RWPE2 (cell line): ENCODE measurements around the gene SSPN.

Source experiments
- ATAC-seq: fragments of 200-7000 bp; cut with Tn5 transposase; 3 replicates; pipeline ENCODE4 v1.9.1; 2021; ENCODE audit warnings: low read depth
- DNase-seq: peaks from one replicate; pipeline ENCODE4 v3.0.0-alpha.2; 2020; ENCODE audit warnings: low spot score
- H3K27ac ChIP-seq: fragments of 450-650 bp; 2 replicates; pipeline ENCODE4 v1.5.1; 2017; ENCODE audit warnings: mild to moderate bottlenecking; ENCODE audit not compliant: poor library complexity, severe bottlenecking
- H3K27me3 ChIP-seq: fragments of 250-450 bp; sonication (Bioruptor Pico); 2 replicates; pipeline ENCODE4 v1.5.1; 2021; ENCODE audit warnings: mild to moderate bottlenecking, moderate library complexity; ENCODE audit not compliant: insufficient read depth, poor library complexity, severe bottlenecking
- H3K36me3 ChIP-seq: fragments of 250-450 bp; sonication (Bioruptor Pico); 2 replicates; pipeline ENCODE4 v1.5.1; 2020; ENCODE audit warnings: low read depth, mild to moderate bottlenecking, moderate library complexity
- H3K4me1 ChIP-seq: fragments of 250-450 bp; sonication (Bioruptor Pico); 2 replicates; pipeline ENCODE4 v1.5.1; 2021; ENCODE audit warnings: mild to moderate bottlenecking, moderate library complexity; ENCODE audit not compliant: insufficient read depth, poor library complexity, severe bottlenecking
- H3K4me3 ChIP-seq: fragments of 250-450 bp; sonication (Bioruptor Pico); 2 replicates; pipeline ENCODE4 v1.5.1; 2021; ENCODE audit warnings: mild to moderate bottlenecking, moderate library complexity; ENCODE audit not compliant: severe bottlenecking
- H3K9me3 ChIP-seq: fragments of 250-450 bp; sonication (Bioruptor Pico); 2 replicates; pipeline ENCODE4 v1.5.1; 2021; ENCODE audit warnings: mild to moderate bottlenecking, moderate library complexity; ENCODE audit not compliant: severe bottlenecking
- TF ChIP-seq, protein P1 (sequence below): fragments of 450-650 bp; IDR thresholded peaks from one replicate; pipeline ENCODE4 v1.5.1; 2017; ENCODE audit warnings: mild to moderate bottlenecking, moderate library complexity; ENCODE audit not compliant: poor library complexity, severe bottlenecking

Gene SSPN

DNA sequence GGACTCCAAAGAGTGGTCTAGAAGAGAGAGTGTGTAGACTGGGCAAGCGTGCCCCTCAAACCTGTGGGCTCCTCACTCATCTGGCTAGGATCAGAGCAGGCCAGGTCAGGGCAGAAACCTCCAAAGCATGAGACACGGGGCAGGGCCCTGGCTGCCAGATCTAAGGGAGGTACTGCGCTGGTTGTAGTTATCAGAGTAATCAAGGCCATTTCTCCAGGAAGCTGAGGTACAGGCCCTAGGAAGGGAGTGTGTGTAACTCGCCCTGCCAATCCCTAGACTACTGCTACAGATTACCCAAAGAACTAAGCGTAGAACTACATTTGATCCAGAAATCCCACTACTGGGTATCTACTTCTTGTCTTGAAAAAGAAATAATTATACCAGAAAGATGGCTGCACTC is 84.5 kb downstream of the SSPN start:
- H3K27me3 ChIP-seq = no peaks in the 10 kb centered on the region
- no peaks in the 10 kb centered on the region for H3K36me3 ChIP-seq
- DNase-seq (no peak), ATAC-seq (no peak)
- no peak overlapping the region for H3K4me3 ChIP-seq
- peaks cover 5% of the 10 kb centered on the region for H3K4me1 ChIP-seq
- TF ChIP-seq, protein P1, sequence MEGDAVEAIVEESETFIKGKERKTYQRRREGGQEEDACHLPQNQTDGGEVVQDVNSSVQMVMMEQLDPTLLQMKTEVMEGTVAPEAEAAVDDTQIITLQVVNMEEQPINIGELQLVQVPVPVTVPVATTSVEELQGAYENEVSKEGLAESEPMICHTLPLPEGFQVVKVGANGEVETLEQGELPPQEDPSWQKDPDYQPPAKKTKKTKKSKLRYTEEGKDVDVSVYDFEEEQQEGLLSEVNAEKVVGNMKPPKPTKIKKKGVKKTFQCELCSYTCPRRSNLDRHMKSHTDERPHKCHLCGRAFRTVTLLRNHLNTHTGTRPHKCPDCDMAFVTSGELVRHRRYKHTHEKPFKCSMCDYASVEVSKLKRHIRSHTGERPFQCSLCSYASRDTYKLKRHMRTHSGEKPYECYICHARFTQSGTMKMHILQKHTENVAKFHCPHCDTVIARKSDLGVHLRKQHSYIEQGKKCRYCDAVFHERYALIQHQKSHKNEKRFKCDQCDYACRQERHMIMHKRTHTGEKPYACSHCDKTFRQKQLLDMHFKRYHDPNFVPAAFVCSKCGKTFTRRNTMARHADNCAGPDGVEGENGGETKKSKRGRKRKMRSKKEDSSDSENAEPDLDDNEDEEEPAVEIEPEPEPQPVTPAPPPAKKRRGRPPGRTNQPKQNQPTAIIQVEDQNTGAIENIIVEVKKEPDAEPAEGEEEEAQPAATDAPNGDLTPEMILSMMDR = no peak
- no peaks in the 10 kb centered on the region for H3K9me3 ChIP-seq
- H3K27ac ChIP-seq = no peak overlapping the region

DNA sequence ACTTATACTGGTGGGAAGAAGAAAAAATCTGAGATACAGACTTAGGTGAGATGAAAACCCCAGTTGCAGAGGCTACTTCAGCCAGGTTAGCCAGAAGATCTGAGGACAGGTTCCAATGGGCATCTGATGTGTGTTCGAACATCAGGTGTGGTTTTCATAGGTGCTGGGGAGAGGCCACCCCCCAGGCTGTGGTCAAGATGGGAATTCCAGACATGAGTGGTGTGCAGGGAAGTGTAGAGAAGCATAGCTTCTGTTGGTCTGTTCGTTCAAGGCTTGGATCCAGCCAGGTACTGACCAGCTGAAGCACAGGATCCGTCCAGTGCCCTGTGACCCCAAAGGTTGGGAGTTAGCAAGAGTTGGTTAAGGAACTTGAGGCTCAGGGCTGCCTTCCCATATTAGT is 85.5 kb downstream of the SSPN start:
- no peak overlapping the region for H3K27ac ChIP-seq
- no peaks in the 10 kb centered on the region for H3K36me3 ChIP-seq
- TF ChIP-seq, protein P1 = no peak
- ATAC-seq (no peak), DNase-seq (no peak)
- no peaks in the 10 kb centered on the region for H3K9me3 ChIP-seq
- no peaks in the 10 kb centered on the region for H3K27me3 ChIP-seq
- no peak overlapping the region for H3K4me3 ChIP-seq
- no peaks in the 10 kb centered on the region for H3K4me1 ChIP-seq

DNA sequence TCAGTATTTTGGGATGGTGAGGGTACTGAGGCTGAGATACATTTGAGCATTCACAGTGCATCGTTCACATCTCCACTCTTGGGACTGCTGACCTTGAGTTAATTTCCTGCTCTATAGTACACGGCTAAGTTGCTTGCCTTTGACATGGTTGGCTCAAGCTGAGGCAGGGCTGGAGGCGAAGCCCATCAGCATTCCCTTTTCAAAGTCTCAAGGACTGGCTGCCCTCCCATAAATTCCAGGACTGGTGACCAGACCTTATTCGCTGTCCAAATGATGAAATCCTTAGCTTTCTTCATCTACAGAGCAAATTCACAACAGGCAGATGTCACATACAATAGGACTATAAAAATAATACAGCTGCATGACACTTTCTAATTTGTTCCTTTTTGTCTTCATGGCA is 85.9 kb downstream of the SSPN start:
- no peak for ATAC-seq
- H3K27me3 ChIP-seq = no peaks in the 10 kb centered on the region
- H3K36me3 ChIP-seq = no peaks in the 10 kb centered on the region
- no peak for DNase-seq
- no peaks in the 10 kb centered on the region for H3K4me1 ChIP-seq
- TF ChIP-seq, protein P1 = no peak
- H3K27ac ChIP-seq = no peak overlapping the region
- H3K9me3 ChIP-seq = no peaks in the 10 kb centered on the region
- no peak overlapping the region for H3K4me3 ChIP-seq

DNA sequence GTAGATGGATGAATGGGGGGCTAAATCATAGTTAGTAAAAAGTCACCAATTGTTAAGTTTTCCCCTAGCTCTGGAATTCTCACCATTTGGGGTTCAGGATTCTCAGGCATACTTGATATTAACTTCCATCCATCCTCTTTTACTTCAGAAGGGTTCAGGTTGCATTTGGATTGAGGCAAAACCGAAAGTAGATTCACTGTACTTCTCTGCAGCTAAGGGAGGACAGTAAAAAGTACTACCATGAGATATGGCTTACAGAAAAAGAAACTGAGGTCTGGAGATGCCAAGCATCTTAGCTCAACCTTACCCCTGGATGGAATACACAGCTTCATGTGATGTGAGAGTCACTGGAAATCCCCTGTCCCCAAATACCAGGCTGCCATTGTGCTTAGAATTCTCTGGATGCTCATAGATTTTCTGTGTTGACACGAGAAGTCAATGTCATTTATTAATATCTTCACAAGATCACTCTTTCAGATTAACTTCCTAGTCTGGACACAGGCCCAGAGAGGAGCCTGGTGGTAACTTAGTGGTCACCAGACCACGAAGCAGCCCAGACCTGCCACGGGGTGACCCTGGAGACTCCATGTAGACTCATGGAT is 87.1 kb downstream of the SSPN start:
- no peak for DNase-seq
- no peak for ATAC-seq
- H3K36me3 ChIP-seq = no peaks in the 10 kb centered on the region
- peaks cover 4% of the 10 kb centered on the region for H3K4me1 ChIP-seq
- H3K27me3 ChIP-seq = no peaks in the 10 kb centered on the region
- H3K4me3 ChIP-seq = no peak overlapping the region
- TF ChIP-seq, protein P1 = no peak
- no peaks in the 10 kb centered on the region for H3K9me3 ChIP-seq
- no peak overlapping the region for H3K27ac ChIP-seq

DNA sequence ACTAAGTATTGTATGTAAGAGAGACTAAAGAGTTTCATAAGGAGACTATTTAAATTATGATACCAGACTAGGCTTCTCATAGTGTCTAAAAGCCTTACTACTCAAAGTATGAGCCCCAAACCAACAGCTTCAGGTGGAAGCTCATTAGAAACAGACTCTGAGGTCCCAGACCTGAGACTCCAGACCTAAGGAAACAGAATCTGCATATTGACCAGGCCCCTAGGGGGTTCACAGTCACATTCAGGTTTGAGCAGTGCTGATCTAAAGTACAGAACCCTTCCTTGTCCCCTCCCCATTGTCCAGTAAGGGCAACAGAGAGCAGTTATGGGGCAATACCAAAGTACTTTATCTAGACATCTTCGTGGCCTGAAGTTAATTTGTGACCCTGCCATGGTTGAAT is 87.7 kb downstream of the SSPN start:
- TF ChIP-seq, protein P1 = no peak
- Histone ChIP-seq H3K27me3 (no peaks in the 10 kb centered on the region), H3K4me1 (peaks cover 10% of the 10 kb centered on the region), H3K27ac (no peak overlapping the region), H3K9me3 (no peaks in the 10 kb centered on the region), H3K36me3 (no peaks in the 10 kb centered on the region), H3K4me3 (no peak overlapping the region)
- DNase-seq = no peak
- no peak for ATAC-seq
